T-helper 17 cell (primary cell): ENCODE data around the gene PLIN1. TPM values are rescaled to one million over a fixed set of nuclear protein-coding genes. Genes with fewer than 3 reads are reported as not detected.
"Not testable (repeated sequence)": the region's sequence is repeated elsewhere in the genome, so short reads cannot be mapped to it uniquely, and the experiment has no call there.

Experiments
- ATAC-seq: fragments of 150-1000 bp; cut with Tn5 transposase; 2 replicates; pipeline ENCODE4 v1.10.0; 2021; ENCODE audit warnings: mild to moderate bottlenecking, moderate library complexity
- DNase-seq, 3 donors: peaks; one replicate each; pipeline versions ENCODE4 v3.0.0 to v3.0.0-alpha.2; 2020 to 2021
- H3K9me3 ChIP-seq: one replicate; pipeline ENCODE4 v1.7.0; 2013; ENCODE audit warnings: low read length, mild to moderate bottlenecking; ENCODE audit not compliant: control insufficient read depth, poor library complexity, severe bottlenecking
- H3K27ac Mint-ChIP-seq: one replicate; pipeline ENCODE4 v1.8.0; 2022; ENCODE audit warnings: mild to moderate bottlenecking, moderate library complexity, mixed read lengths
- H3K27me3 Mint-ChIP-seq: one replicate; pipeline ENCODE4 v1.8.0; 2022; ENCODE audit warnings: mixed read lengths
- H3K36me3 Mint-ChIP-seq: one replicate; pipeline ENCODE4 v1.8.0; 2022; ENCODE audit warnings: low read depth, mixed read lengths
- H3K4me1 Mint-ChIP-seq: one replicate; pipeline ENCODE4 v1.8.0; 2022; ENCODE audit warnings: mild to moderate bottlenecking, mixed read lengths
- H3K4me3 Mint-ChIP-seq: one replicate; pipeline ENCODE4 v1.8.0; 2022; ENCODE audit warnings: mild to moderate bottlenecking, moderate library complexity, mixed read lengths
- total RNA-seq, 4 donors: library from RNA in 2 of 4; stranded (reverse) in 2 of 4; gene quantifications; one replicate each; pipeline ENCODE4 v1.2.3 and lab custom pipeline; 2022 to 2026

The PLIN1 gene, protein sequence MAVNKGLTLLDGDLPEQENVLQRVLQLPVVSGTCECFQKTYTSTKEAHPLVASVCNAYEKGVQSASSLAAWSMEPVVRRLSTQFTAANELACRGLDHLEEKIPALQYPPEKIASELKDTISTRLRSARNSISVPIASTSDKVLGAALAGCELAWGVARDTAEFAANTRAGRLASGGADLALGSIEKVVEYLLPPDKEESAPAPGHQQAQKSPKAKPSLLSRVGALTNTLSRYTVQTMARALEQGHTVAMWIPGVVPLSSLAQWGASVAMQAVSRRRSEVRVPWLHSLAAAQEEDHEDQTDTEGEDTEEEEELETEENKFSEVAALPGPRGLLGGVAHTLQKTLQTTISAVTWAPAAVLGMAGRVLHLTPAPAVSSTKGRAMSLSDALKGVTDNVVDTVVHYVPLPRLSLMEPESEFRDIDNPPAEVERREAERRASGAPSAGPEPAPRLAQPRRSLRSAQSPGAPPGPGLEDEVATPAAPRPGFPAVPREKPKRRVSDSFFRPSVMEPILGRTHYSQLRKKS
- total RNA-seq: under 1 TPM; 0.10 to 0.12 TPM
- total RNA-seq (lab: John Stamatoyannopoulos, UW): 0 to 0.23 reads per million in 2 donors

DNA sequence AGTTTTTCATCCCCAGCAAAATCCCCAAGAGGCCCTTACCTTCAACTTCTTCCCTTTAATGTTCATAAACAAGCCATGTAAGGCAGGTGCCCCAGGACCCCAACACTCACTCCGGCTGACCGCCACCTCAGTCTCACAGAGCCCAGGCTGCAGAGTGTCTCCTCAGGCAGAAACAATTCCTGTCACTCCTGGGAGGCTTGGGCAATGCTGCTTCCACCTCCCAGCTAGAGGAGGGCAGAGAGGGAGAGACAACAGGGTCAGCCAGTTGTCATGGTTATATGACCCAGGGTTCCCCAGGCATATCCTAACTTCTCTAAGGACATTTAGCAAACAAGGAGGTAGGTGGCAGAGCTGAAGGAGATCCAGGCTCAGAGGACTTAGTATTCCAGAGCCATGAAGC, at the start of gene PLIN1:
TSS of gene PLIN1 (minus strand) at position 156 of the 400 bp plus-strand sequence. CDS start 1,878 bp downstream, outside the sequence.
- Mint-ChIP-seq H3K36me3 (peaks cover 5% of the 10 kb centered on the region), H3K4me1 (peaks cover 2% of the 10 kb centered on the region), H3K27me3 (peaks cover 15% of the 10 kb centered on the region)

DNA sequence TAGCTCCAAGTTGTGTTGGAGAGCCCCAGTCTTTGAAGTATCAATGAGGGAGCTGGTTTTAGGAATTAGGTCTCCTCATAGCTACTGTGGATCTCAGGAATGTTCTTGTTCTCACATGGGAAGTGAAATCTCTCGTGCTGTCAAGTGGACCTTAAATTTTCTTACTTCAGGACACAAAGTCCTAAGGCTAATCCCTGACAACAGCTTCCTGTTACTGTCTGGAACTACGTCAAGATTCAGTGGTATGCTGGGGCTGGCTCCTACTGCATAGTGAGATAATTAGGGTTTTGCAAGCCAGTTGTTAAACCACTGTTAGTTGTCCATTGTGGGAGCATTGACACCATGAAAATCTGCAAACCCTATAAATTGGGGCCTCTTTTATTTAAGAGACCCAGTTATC, 49.1 kb upstream of the PLIN1 start:
- Mint-ChIP-seq H3K36me3 (no peaks in the 10 kb centered on the region), H3K4me1 (no peaks in the 10 kb centered on the region), H3K27me3 (peaks cover 20% of the 10 kb centered on the region), H3K4me3 (no peak overlapping the region), H3K27ac (no peak overlapping the region)
- H3K9me3 ChIP-seq: no peaks in the 10 kb centered on the region
- ATAC-seq: no peak
- DNase-seq: no peak

More for the DNA sequence above, at the start of gene PLIN1:
- ATAC-seq (no peak), DNase-seq (no peak)
- no peaks in the 10 kb centered on the region for H3K9me3 ChIP-seq
- Mint-ChIP-seq H3K4me3 (no peak within 1 kb of the TSS), H3K27ac (peak within 1 kb of the TSS; percentile 41)

DNA sequence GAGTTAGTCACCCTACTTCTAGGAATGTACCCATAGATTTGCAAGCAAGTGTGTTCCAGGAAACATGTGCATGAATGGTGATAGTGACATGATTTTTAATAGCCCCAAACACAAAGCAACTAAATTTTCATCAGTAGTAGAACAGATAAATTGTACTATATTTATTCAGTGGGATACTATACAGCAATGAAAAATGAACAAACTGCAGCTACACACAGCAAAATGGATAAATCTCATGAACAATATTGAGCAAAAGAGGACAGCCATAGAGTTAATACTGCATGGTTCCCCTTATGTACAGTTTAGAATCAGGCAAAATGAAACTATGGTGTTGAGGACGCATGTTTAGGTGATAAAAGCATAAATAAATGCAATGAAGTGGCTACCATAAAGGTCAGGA, 45.9 kb upstream of the PLIN1 start:
- no peak overlapping the region for H3K27ac Mint-ChIP-seq
- H3K36me3 Mint-ChIP-seq: no peaks in the 10 kb centered on the region
- H3K9me3 ChIP-seq: no peaks in the 10 kb centered on the region
- peaks cover 28% of the 10 kb centered on the region for H3K27me3 Mint-ChIP-seq
- H3K4me1 Mint-ChIP-seq: no peaks in the 10 kb centered on the region
- no peak overlapping the region for H3K4me3 Mint-ChIP-seq
- ATAC-seq (no peak), DNase-seq (no peak)

DNA sequence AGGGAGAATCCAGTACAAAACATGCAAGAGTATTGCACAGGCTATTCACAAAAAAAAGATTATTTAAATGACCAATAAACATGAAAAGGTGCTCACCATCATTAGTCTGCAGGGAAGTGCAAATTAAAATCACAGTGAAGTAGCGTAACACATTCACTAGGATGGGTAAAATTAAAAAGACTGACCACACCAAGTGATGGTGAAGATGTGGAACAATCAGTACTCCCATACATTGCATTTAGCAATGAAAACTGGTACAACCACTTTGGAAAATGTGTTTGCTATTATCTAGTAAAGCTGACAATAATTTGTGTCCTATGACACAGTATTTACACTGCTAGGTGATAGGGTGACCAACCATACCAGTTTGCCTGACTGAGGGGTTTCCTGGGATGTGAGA, 45.5 kb upstream of the PLIN1 start:
- ATAC-seq: no peak
- no peaks in the 10 kb centered on the region for H3K36me3 Mint-ChIP-seq
- no peaks in the 10 kb centered on the region for H3K9me3 ChIP-seq
- H3K4me3 Mint-ChIP-seq: no peak overlapping the region
- H3K4me1 Mint-ChIP-seq: no peaks in the 10 kb centered on the region
- no peak for DNase-seq
- peaks cover 32% of the 10 kb centered on the region for H3K27me3 Mint-ChIP-seq
- no peak overlapping the region for H3K27ac Mint-ChIP-seq

DNA sequence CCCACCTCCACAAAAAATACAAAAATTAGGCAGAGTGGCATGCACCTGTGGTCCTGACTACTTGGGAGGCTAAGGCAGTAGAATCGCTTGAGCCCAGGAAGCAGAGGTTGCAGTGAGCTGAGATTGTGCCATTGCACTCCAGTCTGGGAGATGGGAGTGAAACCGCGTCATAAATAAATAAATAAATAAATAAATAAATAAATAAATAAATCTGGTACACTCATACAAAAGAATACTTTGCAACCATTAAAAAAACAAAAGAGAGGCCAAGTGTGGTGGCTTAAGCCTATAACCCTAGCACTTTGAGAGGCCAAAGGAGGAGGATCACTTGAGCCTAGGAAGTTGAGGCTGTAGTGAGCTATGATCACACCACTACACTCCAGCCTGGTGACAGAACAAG, 43.9 kb upstream of the PLIN1 start:
- no peak overlapping the region for H3K27ac Mint-ChIP-seq
- no peak for ATAC-seq
- no peak for DNase-seq
- no peaks in the 10 kb centered on the region for H3K36me3 Mint-ChIP-seq
- no peak overlapping the region for H3K4me3 Mint-ChIP-seq
- H3K9me3 ChIP-seq: no peaks in the 10 kb centered on the region
- H3K27me3 Mint-ChIP-seq: peaks cover 37% of the 10 kb centered on the region
- H3K4me1 Mint-ChIP-seq: no peaks in the 10 kb centered on the region

DNA sequence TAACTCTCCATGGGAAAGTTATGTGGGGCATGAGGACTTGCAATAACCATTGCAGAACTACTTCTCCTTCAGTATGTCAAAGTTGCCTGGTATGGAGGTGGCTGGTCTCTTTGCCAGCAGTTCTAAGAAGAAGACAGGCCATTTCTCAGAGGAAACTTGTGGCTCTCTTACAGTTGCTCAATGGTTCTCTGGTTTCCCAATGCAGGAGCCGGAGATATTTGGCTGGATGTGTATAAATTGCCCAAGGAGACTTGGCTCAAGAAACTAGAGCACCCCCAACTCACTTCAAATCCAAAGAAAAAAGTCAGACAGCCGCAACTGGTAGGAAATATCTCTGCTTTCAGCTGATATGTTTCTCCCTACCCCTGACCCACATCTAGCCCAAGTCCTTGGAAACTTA, 35.6 kb upstream of the PLIN1 start:
- Mint-ChIP-seq H3K27me3 (peaks cover 7% of the 10 kb centered on the region), H3K27ac (no peak overlapping the region), H3K36me3 (no peaks in the 10 kb centered on the region), H3K4me3 (no peak overlapping the region), H3K4me1 (no peaks in the 10 kb centered on the region)
- DNase-seq: no peak
- H3K9me3 ChIP-seq: no peaks in the 10 kb centered on the region
- no peak for ATAC-seq

DNA sequence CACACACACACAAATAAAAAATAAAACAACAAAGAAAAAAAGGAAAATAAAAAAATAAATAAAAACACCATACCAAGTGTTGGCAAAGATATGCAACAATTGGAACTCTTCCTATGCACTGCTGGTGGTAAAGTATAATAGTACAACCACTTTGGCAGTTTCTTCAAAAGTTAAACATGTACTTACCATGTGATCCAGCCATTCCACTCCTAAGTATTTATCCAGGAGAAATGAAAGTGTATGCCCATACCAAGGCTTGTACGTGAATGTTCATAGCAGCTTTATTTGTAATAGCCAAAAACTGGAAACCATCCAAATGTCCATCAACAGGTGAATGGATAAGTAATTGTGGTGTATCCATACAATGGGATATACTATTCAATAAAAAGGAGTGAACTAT, 28.4 kb upstream of the PLIN1 start:
- DNase-seq: no peak
- Mint-ChIP-seq H3K27ac (no peak overlapping the region), H3K4me1 (no peaks in the 10 kb centered on the region), H3K4me3 (no peak overlapping the region), H3K36me3 (peaks cover 8% of the 10 kb centered on the region), H3K27me3 (peaks cover 46% of the 10 kb centered on the region)
- no peak for ATAC-seq
- no peaks in the 10 kb centered on the region for H3K9me3 ChIP-seq

DNA sequence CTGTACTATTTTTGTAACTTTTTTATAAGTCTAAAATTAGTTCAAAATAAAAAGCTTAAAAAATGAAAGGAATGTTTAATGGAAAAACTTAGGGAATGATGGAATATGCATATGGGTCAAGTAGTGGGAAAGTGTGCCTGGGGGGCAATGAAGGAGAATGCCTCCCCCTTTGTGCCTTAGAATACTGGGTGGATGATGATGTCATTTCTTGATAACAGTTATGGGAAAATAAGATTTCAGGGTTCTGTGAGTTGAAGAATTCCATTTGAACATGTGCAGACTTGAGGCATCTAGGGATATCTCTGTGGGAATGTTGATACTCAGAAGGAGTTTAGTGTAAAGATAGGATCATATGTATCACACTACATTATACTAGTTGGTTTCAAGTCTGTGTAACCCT, 25.2 kb upstream of the PLIN1 start:
- no peak overlapping the region for H3K27ac Mint-ChIP-seq
- peaks cover 73% of the 10 kb centered on the region for H3K27me3 Mint-ChIP-seq
- H3K4me1 Mint-ChIP-seq: no peaks in the 10 kb centered on the region
- no peaks in the 10 kb centered on the region for H3K9me3 ChIP-seq
- H3K36me3 Mint-ChIP-seq: peaks cover 10% of the 10 kb centered on the region
- H3K4me3 Mint-ChIP-seq: no peak overlapping the region
- ATAC-seq: no peak
- no peak for DNase-seq

DNA sequence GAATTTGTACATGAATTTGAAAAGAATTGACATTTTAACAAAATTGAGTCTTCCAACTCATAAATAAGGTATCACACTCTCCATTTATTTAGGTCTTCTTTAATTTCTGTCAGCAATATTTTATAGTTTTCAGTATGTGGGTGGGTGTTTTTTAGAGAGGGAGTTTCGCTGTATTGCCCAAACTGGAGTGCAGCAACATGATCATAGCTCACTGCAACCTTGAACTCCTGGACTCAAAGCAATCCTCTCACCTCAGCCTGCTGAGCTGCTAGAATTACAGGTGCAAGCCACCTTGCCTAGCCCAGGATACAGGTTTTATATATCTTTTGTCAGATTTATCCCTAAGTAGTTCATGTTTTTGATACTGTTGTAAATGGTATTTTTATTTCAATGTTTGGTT, 16.0 kb upstream of the PLIN1 start:
- peaks cover 5% of the 10 kb centered on the region for H3K4me1 Mint-ChIP-seq
- H3K4me3 Mint-ChIP-seq: no peak overlapping the region
- H3K9me3 ChIP-seq: no peaks in the 10 kb centered on the region
- peaks cover 10% of the 10 kb centered on the region for H3K27me3 Mint-ChIP-seq
- ATAC-seq: no peak
- H3K27ac Mint-ChIP-seq: no peak overlapping the region
- peaks cover 3% of the 10 kb centered on the region for H3K36me3 Mint-ChIP-seq
- DNase-seq: no peak

DNA sequence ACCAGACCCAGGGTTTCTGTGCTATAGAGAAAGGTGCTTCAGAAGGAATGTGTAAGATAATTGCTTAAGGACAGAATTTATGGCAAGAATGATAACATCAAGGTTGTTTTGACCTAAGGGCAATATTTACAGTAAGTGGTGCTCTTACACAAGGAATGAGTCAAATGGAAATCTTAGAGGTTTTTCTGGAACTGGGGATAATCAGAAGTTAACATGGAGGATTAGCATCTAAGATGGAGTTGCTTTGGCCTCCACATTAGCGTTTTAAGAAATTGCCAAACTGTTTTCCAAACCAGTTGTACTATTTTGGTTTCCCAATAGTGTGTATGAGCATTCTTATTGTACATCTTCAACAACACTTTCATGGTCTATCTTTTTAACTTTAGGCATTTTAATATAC, 14.5 kb upstream of the PLIN1 start:
- H3K36me3 Mint-ChIP-seq: no peaks in the 10 kb centered on the region
- DNase-seq (no peak), ATAC-seq (no peak)
- no peaks in the 10 kb centered on the region for H3K27me3 Mint-ChIP-seq
- H3K9me3 ChIP-seq: no peaks in the 10 kb centered on the region
- peaks cover 11% of the 10 kb centered on the region for H3K4me1 Mint-ChIP-seq
- no peak overlapping the region for H3K27ac Mint-ChIP-seq
- H3K4me3 Mint-ChIP-seq: no peak overlapping the region

DNA sequence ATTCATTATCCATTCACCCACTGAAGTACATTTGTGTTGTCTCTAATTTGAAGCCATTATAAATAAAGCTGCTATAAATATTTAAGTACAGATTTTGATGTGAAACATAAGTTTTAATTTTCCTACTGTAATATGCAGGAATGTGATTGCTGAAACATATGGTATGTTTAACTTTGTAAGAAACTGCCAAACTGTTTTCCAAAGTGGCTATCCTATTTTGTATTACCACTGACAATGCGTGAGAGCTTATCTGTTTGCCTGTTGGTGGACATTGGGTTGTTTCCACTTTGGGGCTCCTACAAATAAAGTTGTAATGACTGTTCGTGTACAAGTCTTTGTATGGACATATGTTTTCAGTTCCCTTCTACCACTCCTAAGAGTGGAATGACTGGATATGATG, 13.9 kb upstream of the PLIN1 start:
- no peak for DNase-seq
- H3K9me3 ChIP-seq: no peaks in the 10 kb centered on the region
- no peak for ATAC-seq
- Mint-ChIP-seq H3K4me1 (peaks cover 11% of the 10 kb centered on the region), H3K36me3 (no peaks in the 10 kb centered on the region), H3K27me3 (no peaks in the 10 kb centered on the region), H3K27ac (no peak overlapping the region), H3K4me3 (no peak overlapping the region)

DNA sequence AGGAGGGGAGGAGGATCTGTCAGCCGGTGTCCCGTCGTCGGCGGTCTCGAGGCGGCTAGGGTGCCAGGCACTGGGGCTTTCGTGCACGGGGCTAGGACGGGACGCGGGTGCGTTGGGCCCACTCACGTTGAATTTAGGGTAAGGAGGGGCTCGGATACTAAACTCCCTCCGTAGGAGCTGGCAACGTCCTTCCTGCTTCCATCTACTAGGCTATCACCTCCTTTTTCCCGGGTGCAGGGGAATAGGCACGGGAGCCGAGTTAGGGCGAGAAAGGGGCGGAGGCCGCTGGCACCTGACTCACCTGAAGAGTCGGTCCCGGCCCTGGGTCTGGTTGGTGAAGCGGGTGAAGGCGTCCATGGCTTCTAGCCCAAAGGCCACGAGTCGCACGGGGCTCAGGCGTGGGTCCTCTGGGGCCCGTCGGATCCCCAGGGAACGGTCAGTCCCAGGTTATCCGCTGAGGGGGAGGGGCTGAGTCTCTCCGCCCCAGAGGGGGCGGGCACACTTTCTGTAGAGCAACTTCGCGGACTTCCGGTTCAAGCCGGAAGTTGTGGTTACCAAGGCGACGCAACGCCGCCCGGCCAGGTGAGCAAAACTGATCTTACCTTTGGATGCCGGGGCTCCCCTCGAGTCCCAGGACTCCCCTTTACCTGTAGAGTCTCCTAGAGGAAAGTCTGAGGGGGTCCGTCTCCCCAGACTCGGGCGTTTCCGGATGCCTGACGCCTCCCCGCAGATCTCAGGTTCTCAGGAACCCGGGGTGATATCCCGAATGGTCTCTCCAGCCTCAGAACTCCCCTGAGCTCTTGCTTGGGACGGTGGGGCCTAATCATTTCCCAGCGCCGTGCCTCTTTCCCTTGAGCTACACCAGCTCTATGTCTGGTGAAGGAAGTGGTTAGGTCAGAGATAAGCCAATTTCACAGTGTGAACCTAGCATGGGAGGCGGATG, 11.4 kb upstream of the PLIN1 start, which contains the start of the genes PEX11A and WDR93:
TSS of gene PEX11A (minus strand) at position 479 of the 943 bp plus-strand sequence. CDS start at position 357, 122 bp downstream.
TSS of gene WDR93 (plus strand) at position 536 of the 943 bp plus-strand sequence. CDS start 10,936 bp downstream, outside the sequence.
- H3K27ac Mint-ChIP-seq: peak within 1 kb of the TSS; percentile 85
- no peaks in the 10 kb centered on the region for H3K9me3 ChIP-seq
- peak; percentile 91 for ATAC-seq
- peak; percentile 52 to 64 (median 52) for DNase-seq
- peak within 1 kb of the TSS; percentile 88 for H3K4me3 Mint-ChIP-seq
- peaks cover under 1% of the 10 kb centered on the region for H3K36me3 Mint-ChIP-seq
- no peaks in the 10 kb centered on the region for H3K27me3 Mint-ChIP-seq
- peaks cover 11% of the 10 kb centered on the region for H3K4me1 Mint-ChIP-seq

DNA sequence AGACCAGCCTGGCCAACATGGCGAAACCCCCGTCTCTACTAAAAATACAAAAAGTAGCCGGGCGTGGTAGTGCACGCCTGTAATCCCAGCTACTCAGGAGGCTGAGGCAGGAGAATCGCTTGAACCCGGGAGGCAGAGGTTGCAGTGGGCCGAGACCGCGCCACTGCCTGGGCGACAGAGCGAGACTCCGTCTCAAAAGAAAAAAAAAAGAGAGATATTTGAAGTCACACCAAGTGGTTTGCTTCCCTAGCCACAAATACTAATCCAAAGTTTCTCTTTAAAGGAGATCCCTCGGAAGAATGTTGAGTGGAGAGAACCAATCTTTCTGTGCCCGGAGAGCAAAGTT, 10.7 kb upstream of the PLIN1 start:
- H3K27ac Mint-ChIP-seq: peak overlapping the region; percentile 85
- H3K4me3 Mint-ChIP-seq: peak overlapping the region; percentile 88
- peaks cover 11% of the 10 kb centered on the region for H3K4me1 Mint-ChIP-seq
- not testable (repeated sequence) for ATAC-seq, H3K36me3 Mint-ChIP-seq, H3K27me3 Mint-ChIP-seq, DNase-seq, H3K9me3 ChIP-seq
